ENCODE results near the gene NADK2. TPM values are rescaled to one million over a fixed set of nuclear protein-coding genes. Genes with fewer than 3 reads are reported as not detected.

The NADK2 gene
- total and polyA plus RNA-seq, 10 of the 15 experiments (the other 5 are each of a cell fraction or from before 2014, with no cell fraction given), result 2.4 to 9.0 (median 6.3) TPM

MicroRNAs encoded within 50 kb of the gene (microRNA counts, 767-probe panel; counts per million panel counts)
- microRNA hsa-miR-580, result 55.3 counts per million

Small RNA genes lying within 50 kb of the gene (microRNA-seq; reads per million reads assigned to microRNA genes)
- 11.3 reads per million, percentile 45 among the genes with 10 or more reads in this experiment for gene MIR580

Small RNA genes lying within 50 kb of the gene (small RNA-seq; reads per million reads assigned to genes)
- gene MIR580 (3.4 reads per million, percentile 79 among the genes with 10 or more reads in this experiment), gene RNU6-1305P (not detected)

Other genes with a start within 250 kb of the NADK2 start
- not detected in 2 replicates for gene UGT3A2, start 175.0 kb downstream of the NADK2 start, total RNA-seq (2014; rRNA removed)
- 0.09 TPM in 1 of 2 replicates, not detected in the other for gene UGT3A2, start 175.0 kb downstream of the NADK2 start, total RNA-seq (2014; rRNA removed; fragmentation: Illumina TruSeq; extraction: Trizol)
- 0.24 TPM in 1 of 2 replicates, not detected in the other for gene UGT3A2, start 175.0 kb downstream of the NADK2 start, total RNA-seq (2021)
- gene UGT3A2, start 175.0 kb downstream of the NADK2 start, polyA plus RNA-seq (2011; rRNA removed), result not detected in 2 replicates
- 0.50 TPM in 1 of 2 replicates, not detected in the other for gene UGT3A2, start 175.0 kb downstream of the NADK2 start, polyA plus RNA-seq (2014; fragmentation: Illumina TruSeq; extraction: Trizol)
- gene UGT3A2, start 175.0 kb downstream of the NADK2 start, polyA plus RNA-seq (2014; fragmentation: Nextera tagmentation; extraction: Ambion mirVana), result under 1 TPM in 1 of 2 experiments, not detected in 1; 0.02 TPM
- 0.11 TPM in 1 of 2 replicates, not detected in the other for gene UGT3A2, start 175.0 kb downstream of the NADK2 start, polyA plus RNA-seq (2014; rRNA removed)
- not detected for gene UGT3A2, start 175.0 kb downstream of the NADK2 start, polyA plus RNA-seq (2016; fragmentation: Nextera tagmentation; extraction: Ambion mirVana)
- 7.6 and 10.2 TPM in 2 replicates for gene LMBRD2, start 90.0 kb downstream of the NADK2 start, total RNA-seq (2014; rRNA removed)
- gene LMBRD2, start 90.0 kb downstream of the NADK2 start, total RNA-seq (2014; rRNA removed; fragmentation: Illumina TruSeq; extraction: Trizol), result 9.8 and 11.0 TPM in 2 replicates
- gene LMBRD2, start 90.0 kb downstream of the NADK2 start, total RNA-seq (2021), result 6.2 and 8.2 TPM in 2 replicates
- 9.1 and 14.4 TPM in 2 replicates for gene LMBRD2, start 90.0 kb downstream of the NADK2 start, polyA plus RNA-seq (2011; rRNA removed)
- gene LMBRD2, start 90.0 kb downstream of the NADK2 start, polyA plus RNA-seq (2014; fragmentation: Illumina TruSeq; extraction: Trizol), result 7.0 and 8.4 TPM in 2 replicates
- gene LMBRD2, start 90.0 kb downstream of the NADK2 start, polyA plus RNA-seq (2014; fragmentation: Nextera tagmentation; extraction: Ambion mirVana), result 1 to 10 TPM in 1 of 2 experiments, under 1 TPM in 1; 0.90 to 1.8 TPM
- 3.2 and 6.0 TPM in 2 replicates for gene LMBRD2, start 90.0 kb downstream of the NADK2 start, polyA plus RNA-seq (2014; rRNA removed)
- gene LMBRD2, start 90.0 kb downstream of the NADK2 start, polyA plus RNA-seq (2016; fragmentation: Nextera tagmentation; extraction: Ambion mirVana), result 1 to 10 TPM; 4.7 to 5.6 TPM
- 35.2 and 39.1 TPM in 2 replicates for gene SKP2, start 89.8 kb downstream of the NADK2 start, total RNA-seq (2014; rRNA removed)
- gene SKP2, start 89.8 kb downstream of the NADK2 start, total RNA-seq (2014; rRNA removed; fragmentation: Illumina TruSeq; extraction: Trizol), result 34.6 and 35.6 TPM in 2 replicates
- gene SKP2, start 89.8 kb downstream of the NADK2 start, total RNA-seq (2021), result 49.0 and 49.7 TPM in 2 replicates
- 39.5 and 42.7 TPM in 2 replicates for gene SKP2, start 89.8 kb downstream of the NADK2 start, polyA plus RNA-seq (2011; rRNA removed)
- 38.2 and 44.3 TPM in 2 replicates for gene SKP2, start 89.8 kb downstream of the NADK2 start, polyA plus RNA-seq (2014; fragmentation: Illumina TruSeq; extraction: Trizol)
- gene SKP2, start 89.8 kb downstream of the NADK2 start, polyA plus RNA-seq (2014; fragmentation: Nextera tagmentation; extraction: Ambion mirVana), result 10 to 100 TPM; 13.9 to 17.9 TPM
- 31.2 and 32.3 TPM in 2 replicates for gene SKP2, start 89.8 kb downstream of the NADK2 start, polyA plus RNA-seq (2014; rRNA removed)
- 10 to 100 TPM; 42.0 to 50.8 TPM for gene SKP2, start 89.8 kb downstream of the NADK2 start, polyA plus RNA-seq (2016; fragmentation: Nextera tagmentation; extraction: Ambion mirVana)
- 0.05 TPM in 1 of 2 replicates, not detected in the other for gene RANBP3L, start 60.0 kb upstream of the NADK2 start, total RNA-seq (2014; rRNA removed)
- gene RANBP3L, start 60.0 kb upstream of the NADK2 start, total RNA-seq (2014; rRNA removed; fragmentation: Illumina TruSeq; extraction: Trizol), result 0.05 and 0.09 TPM in 2 replicates
- not detected in 2 replicates for gene RANBP3L, start 60.0 kb upstream of the NADK2 start, total RNA-seq (2021)
- gene RANBP3L, start 60.0 kb upstream of the NADK2 start, polyA plus RNA-seq (2011; rRNA removed), result 0.09 and 0.29 TPM in 2 replicates
- gene RANBP3L, start 60.0 kb upstream of the NADK2 start, polyA plus RNA-seq (2014; fragmentation: Illumina TruSeq; extraction: Trizol), result 0.03 TPM in 1 of 2 replicates, not detected in the other
- under 1 TPM in 1 of 2 experiments, not detected in 1; 0.02 TPM for gene RANBP3L, start 60.0 kb upstream of the NADK2 start, polyA plus RNA-seq (2014; fragmentation: Nextera tagmentation; extraction: Ambion mirVana)
- 0.03 TPM in 1 of 2 replicates, not detected in the other for gene RANBP3L, start 60.0 kb upstream of the NADK2 start, polyA plus RNA-seq (2014; rRNA removed)
- under 1 TPM in 1 of 2 experiments, not detected in 1; 0.15 TPM for gene RANBP3L, start 60.0 kb upstream of the NADK2 start, polyA plus RNA-seq (2016; fragmentation: Nextera tagmentation; extraction: Ambion mirVana)